Heart right ventricle (tissue), 16 donors: ENCODE data around the gene NR1D1. TPM values are rescaled to one million over a fixed set of nuclear protein-coding genes. Genes with fewer than 3 reads are reported as not detected.
A peak's percentile ranks its signal among the peaks of the same experiment; 100 is the strongest.

Experiments
- ATAC-seq, 8 donors: fragments of 200-7000 bp; cut with Tn5 transposase; one replicate each; pipeline ENCODE4 v1.9.1; 2020; ENCODE audit warnings: mild to moderate bottlenecking in 8 of 8, moderate library complexity in 8 of 8, moderate number of reproducible peaks in 1 of 8
- DNase-seq, 2 donors: peaks; one replicate each; pipeline ENCODE4 v3.0.0-alpha.2; 2020
- H3K27ac ChIP-seq, 10 donors: fragments of 200-600 bp; sonication (generic) in 2 of 10; one replicate each; pipeline versions ENCODE4 v1.5.0 to v1.8.0; 2020 to 2022; ENCODE audit warnings: mild to moderate bottlenecking in 3 of 10
- H3K27me3 ChIP-seq, 7 donors: fragments of 200-600 bp; one replicate each; pipeline ENCODE4 v1.8.0; 2021 to 2022; ENCODE audit warnings: mild to moderate bottlenecking in 2 of 7
- H3K36me3 ChIP-seq, 9 donors: fragments of 200-600 bp; sonication (generic) in 1 of 9; one replicate each; pipeline versions ENCODE4 v1.5.0 to v1.8.0; 2020 to 2022; ENCODE audit warnings: mild to moderate bottlenecking in 2 of 9
- H3K4me1 ChIP-seq, 9 donors: fragments of 200-600 bp; sonication (generic) in 1 of 9; one replicate each; pipeline versions ENCODE4 v1.5.0 to v1.8.0; 2020 to 2022; ENCODE audit warnings: mild to moderate bottlenecking in 4 of 9
- H3K4me3 ChIP-seq, 10 donors: fragments of 200-600 bp; sonication (generic) in 2 of 10; one replicate each; pipeline versions ENCODE4 v1.5.0 to v1.8.0; 2020 to 2022; ENCODE audit warnings: mild to moderate bottlenecking in 7 of 10, moderate library complexity in 2 of 10
- H3K9me3 ChIP-seq, 11 donors: fragments of 200-600 bp in 10 of 11; sonication (generic) in 2 of 11; one replicate each; pipeline versions ENCODE4 v1.5.0 to v1.8.0; 2013 to 2022; ENCODE audit warnings: mild to moderate bottlenecking in 2 of 11, control low read depth in 1 of 11, moderate library complexity in 1 of 11
- CTCF ChIP-seq, 9 donors: fragments of 200-600 bp; sonication (generic) in 2 of 9; IDR thresholded peaks; one replicate each; pipeline versions ENCODE4 v1.5.0 to v1.8.0; 2021 to 2022; ENCODE audit warnings: antibody characterized with exemption in 9 of 9, mild to moderate bottlenecking in 5 of 9, moderate library complexity in 1 of 9
- WGBS, 2 donors: extraction: QIAGEN DNeasy Blood & Tissue Kit; methylation state at CpG; one replicate each; pipeline ENCODE4 v1.1.7; 2013; ENCODE audit warnings: inconsistent platforms in 1 of 2; 5-methylcytosine and 5-hydroxymethylcytosine counted together
- intact Hi-C, 10 donors: fragments of 100-400 bp; cut with DNase I; formaldehyde crosslinking; loops; one replicate each; pipeline versions ENCODE4 v1.11.1 to v1.14.2; 2022
- polyA plus RNA-seq, 2 donors: library from polyadenylated mRNA; stranded (reverse); fragments of 200-250 nt; gene quantifications; one replicate each; pipeline ENCODE4 v1.2.3, GENCODE V29; 2013
- total RNA-seq, 10 donors: library from RNA; stranded (reverse); fragmentation: NEBNext Ultra II Directional in 3 of 10; extraction: Animal tissue kit (Norgen Biotek cat#: 25700) in 3 of 10; gene quantifications; one replicate each; pipeline versions ENCODE4 v1.2.1 to v1.2.4, GENCODE V29; 2021 to 2023
- donor health status: Arrhythmogenic right ventricular cardiomyopathy.
- donor health status: ischemic (EF 13 %, LVEDD 7.1; RV severe dilation, severe dysfunction).
- donor health status: healthy with polysubstance abuse.
- donor health status: DM: no; HTN: yes; CAD: no.
- donor health status: DM: no; HTN: no; CAD: no.
- donor health status: ischemic (EF 25% LVEDD 6.9; RV normal size, moderate dysfunction).
- donor health status: ischemic (EF 25% LVEDD 5.7; RV mildly dilated, moderate dysfunction).
- donor health status: healthy.
- donor health status: DM: yes; HTN: yes; CAD: no.
- donor health status: Ischemic cardiomyopathy.
- donor health status: ischemic (EF 35%, LVEDD 5.7; RV mildly dilated, moderate dysfunction).
- donor health status: nonischemic (EF 11% LVEDD 7.7; RV severe dilation, severe dysfunction).
- donor health status: DM: yes; HTN: yes; CAD: no.
- donor health status: PGD.
- donor health status: ischemic (EF 29% LVEDD 5.4; RV normal size, mild dysfunction).
- donor health status: nonischemic (EF 23%, LVEDD 6.1; RV moderate dilation, normal function).

The NR1D1 gene
- total and polyA plus RNA-seq, 12 donors: 5.5 to 41.3 (median 25.1) TPM

- DNase-seq (no peak), ATAC-seq (no peak)
- peak overlapping the region in 8 of 10 donors; percentile 26 to 98 (median 70) for H3K27ac ChIP-seq
- no peaks in the 10 kb centered on the region for H3K27me3 ChIP-seq
- H3K4me3 ChIP-seq: no peak overlapping the region
- H3K4me1 ChIP-seq: peaks cover 17 to 64% (median 43%) of the 10 kb centered on the region in 9 donors
- WGBS, 2 donors: 76 to 79% methylated on average over 26 of the region's 26 CpGs
- intact Hi-C loops: loop anchor here in 4 of 10 donors (5.0 to 10.0 kb wide), 2 partner anchors 54 to 62 kb away; no protein-coding TSS in a partner anchor
- peaks cover 0 to 95% (median 60%) of the 10 kb centered on the region in 9 donors for H3K36me3 ChIP-seq
- H3K9me3 ChIP-seq: no peaks in the 10 kb centered on the region
- no peak for TF ChIP-seq CTCF (IDR thresholded peaks at IDR 0.05)
These were observed 11.1 kb downstream of the NR1D1 start for GRCh38 chr17:40089077-40089895.

GRCh38 chr17:40087903-40088718 lies 12.3 kb downstream of the NR1D1 start:
- Histone ChIP-seq H3K36me3 (peaks cover 0 to 95% (median 60%) of the 10 kb centered on the region in 9 donors), H3K27ac (peak overlapping the region in 1 of 10 donors; percentile 0), H3K4me3 (no peak overlapping the region), H3K27me3 (no peaks in the 10 kb centered on the region), H3K9me3 (no peaks in the 10 kb centered on the region), H3K4me1 (peaks cover 11 to 52% (median 31%) of the 10 kb centered on the region in 9 donors)
- 87 to 88% methylated on average over 28 of the region's 28 CpGs for WGBS, 2 donors
- intact Hi-C loops: loop anchor here in 5 of 10 donors (2.0 to 10.0 kb wide), 4 partner anchors 25 to 61 kb away; partner anchors contain the start of gene THRA (in 1 of the 5)
- DNase-seq: no peak
- no peak for ATAC-seq
- TF ChIP-seq CTCF (IDR thresholded peaks at IDR 0.05): no peak

GRCh38 chr17:40087049-40087794 lies 13.2 kb downstream of the NR1D1 start:
- intact Hi-C loops: loop anchor here in 5 of 10 donors (2.0 to 10.0 kb wide), 4 partner anchors 24 to 60 kb away; partner anchors contain the start of gene THRA (in 1 of the 5)
- Histone ChIP-seq H3K27ac (peak overlapping the region in 1 of 10 donors; percentile 43), H3K27me3 (no peaks in the 10 kb centered on the region), H3K4me3 (no peak overlapping the region), H3K4me1 (peaks cover 7 to 43% (median 24%) of the 10 kb centered on the region in 9 donors), H3K36me3 (peaks cover 0 to 91% (median 57%) of the 10 kb centered on the region in 9 donors), H3K9me3 (no peaks in the 10 kb centered on the region)
- 80 to 82% methylated on average over 6 of the region's 6 CpGs for WGBS, 2 donors
- no peak for TF ChIP-seq CTCF (IDR thresholded peaks at IDR 0.05)
- DNase-seq: no peak
- no peak for ATAC-seq
